GM13977 (cell line): Measurements from ENCODE around the gene PPM1H.

Experiments used
- DNase-seq: peaks from one replicate; pipeline ENCODE4 v3.0.0; 2012; ENCODE audit warnings: low spot score
- CTCF ChIP-seq: IDR thresholded peaks from 2 replicates; pipeline ENCODE4 v1.5.1; 2012; ENCODE audit warnings: mild to moderate bottlenecking, control low read depth; ENCODE audit not compliant: insufficient read depth; ENCODE audit errors: extremely low read depth, missing control alignments
- in situ Hi-C: fragments of 300-500 bp; cut with MboI; formaldehyde crosslinking; loops from one replicate; pipeline ENCODE4 v1.12.0; 2022; ENCODE audit warnings: low sequenced_read_pairs, low pct_unique_long_range_greater_than_20kb, mixed read lengths, inconsistent platforms; ENCODE audit not compliant: unreplicated experiment

Gene PPM1H

DNA sequence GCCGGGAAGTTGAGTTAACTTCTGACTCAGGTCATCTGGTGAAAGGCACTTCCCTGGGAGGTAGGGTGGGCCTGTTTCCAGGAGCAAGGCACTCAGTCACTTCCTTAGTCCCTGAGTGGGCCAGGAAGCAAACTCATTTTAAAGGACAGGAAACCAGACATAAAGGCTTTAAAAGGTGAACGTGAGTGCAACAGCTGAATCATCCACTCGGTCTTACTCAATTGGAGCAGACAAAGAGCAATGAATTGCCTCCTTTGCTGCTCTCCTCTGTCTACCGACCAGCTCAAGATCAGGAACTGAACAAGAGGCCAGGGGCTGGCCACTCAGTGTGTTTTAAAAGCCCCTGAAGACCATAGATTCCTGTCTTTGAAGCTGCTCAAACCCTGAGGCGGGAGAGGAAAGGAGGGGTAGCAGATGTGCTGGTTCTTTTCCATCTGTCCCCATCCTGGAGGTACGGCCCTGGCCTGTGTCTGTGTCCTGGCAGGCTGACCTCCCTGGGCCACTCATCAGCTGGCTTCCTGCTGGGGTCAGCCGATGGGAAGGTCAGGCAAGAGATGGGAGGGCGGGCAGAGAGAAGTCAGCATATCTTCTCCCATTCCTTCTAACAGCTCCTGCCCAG is 148.9 kb downstream of the PPM1H start:
- TF ChIP-seq CTCF = no peak
- in situ Hi-C loops = no loop called here
- no peak for DNase-seq

DNA sequence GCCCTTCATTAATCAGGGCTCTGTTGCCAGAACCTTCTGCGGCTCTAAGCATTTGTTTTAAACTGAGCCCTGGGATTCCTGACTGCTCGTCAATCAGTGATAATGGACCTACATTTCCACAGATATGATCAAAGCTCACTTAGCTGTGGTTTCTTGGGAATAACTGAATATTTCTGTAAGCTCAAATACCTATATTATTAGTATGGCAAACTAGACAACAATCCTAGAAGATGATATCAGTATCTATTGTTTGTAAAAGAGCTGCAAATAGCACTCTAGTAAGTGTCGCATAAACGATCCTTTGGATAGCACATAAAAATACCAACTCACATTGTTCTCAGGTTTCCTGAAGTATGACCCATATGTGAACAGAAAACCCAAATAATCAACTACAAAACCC is 150.4 kb downstream of the PPM1H start:
- TF ChIP-seq CTCF = no peak
- in situ Hi-C loops = no loop called here
- DNase-seq = no peak

DNA sequence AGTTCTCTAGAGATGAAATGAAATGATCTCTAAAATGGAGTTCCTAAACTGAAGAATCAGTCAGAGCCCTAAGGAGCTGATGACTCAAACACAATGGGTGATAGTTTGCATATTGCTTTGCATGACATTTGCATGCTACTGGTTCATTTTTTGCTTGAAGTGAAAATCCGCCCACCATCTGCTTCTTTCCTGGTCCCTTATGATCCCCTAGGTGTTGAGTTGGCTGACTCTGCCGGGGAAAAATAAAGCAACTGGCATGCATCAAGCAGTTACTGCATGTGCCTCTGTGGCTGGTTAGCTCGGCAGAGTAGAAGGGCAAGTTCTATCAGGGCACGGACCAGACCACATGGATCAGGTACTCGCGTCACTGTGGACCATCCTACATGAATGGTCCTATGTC is 151.1 kb downstream of the PPM1H start:
- DNase-seq = no peak
- in situ Hi-C loops = no loop called here

DNA sequence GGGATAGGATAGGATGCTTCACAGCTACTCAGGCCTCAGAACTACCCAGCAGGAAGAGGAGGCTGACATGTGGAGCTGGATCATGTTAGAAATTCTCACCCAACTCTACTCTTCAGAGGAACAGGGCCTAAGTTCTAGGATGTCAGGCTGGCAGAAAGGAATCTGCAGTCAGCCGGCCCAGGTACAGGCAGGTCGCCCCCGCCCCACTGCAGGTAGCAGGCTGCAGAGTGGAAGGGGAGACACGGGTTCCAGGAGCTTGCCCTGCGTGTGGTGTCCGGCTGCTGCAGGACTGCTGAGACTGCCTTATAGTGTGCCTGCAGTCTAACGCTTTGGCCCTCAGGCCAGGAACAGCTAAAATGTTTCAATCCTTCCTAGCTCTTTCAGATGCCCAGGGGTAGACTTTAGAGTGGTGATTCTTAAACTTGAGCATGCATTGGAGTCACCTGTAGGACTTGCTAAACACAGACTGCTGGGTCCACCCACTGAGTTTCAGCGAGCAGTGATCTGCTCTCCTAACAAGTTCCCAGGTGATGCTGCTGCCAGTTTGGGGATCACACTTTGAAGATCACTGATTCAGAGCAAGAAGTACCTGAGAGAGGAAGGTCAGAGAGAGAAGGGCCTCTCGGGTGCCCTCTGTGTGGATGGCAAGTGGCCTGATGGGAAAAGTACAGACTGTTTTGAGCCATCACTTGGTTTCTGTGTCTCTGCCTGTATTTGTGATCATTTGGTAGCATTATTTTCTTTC is 153.6 kb downstream of the PPM1H start:
- in situ Hi-C loops = no loop called here
- DNase-seq = no peak
- no peak for TF ChIP-seq CTCF

More for the DNA sequence above, 151.1 kb downstream of the PPM1H start:
- TF ChIP-seq CTCF = no peak

- DNase-seq = no peak
- in situ Hi-C loops = no loop called here
- no peak for TF ChIP-seq CTCF
Observed at GRCh38 chr12:62779488-62779887, 155.5 kb downstream of the PPM1H start.

DNA sequence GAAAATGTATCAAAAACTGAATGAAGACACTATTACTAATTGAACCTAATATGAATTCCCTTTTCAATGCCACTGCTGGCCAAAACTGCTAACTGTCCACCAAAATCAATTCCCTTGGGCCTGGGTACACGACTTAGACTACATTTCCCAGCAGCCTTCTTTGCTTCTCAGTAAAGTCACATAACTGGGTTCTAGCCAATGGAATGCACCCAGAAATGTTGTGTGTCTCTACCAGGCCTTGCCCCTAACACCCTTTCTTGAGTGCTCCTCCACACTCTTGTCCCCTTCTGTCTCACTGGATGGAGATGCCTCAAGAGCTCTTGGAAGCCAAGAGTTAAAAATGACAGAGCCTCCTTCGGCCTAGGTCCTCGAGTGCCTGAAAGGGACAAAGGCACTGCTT is 156.8 kb downstream of the PPM1H start:
- DNase-seq = no peak
- in situ Hi-C loops = no loop called here
- TF ChIP-seq CTCF = no peak
